Thyroid gland (tissue), 4 donors: ENCODE measurements around the gene DOC2A. TPM values are rescaled to one million over a fixed set of nuclear protein-coding genes. Genes with fewer than 3 reads are reported as not detected.

Experiments used
- DNase-seq, 2 donors: peaks; one replicate each; pipeline ENCODE4 v3.0.0-alpha.2; 2019
- H3K27ac ChIP-seq, 3 donors: fragments of 200-600 bp; sonication (generic); 1 replicate in 2 of 3; 2 replicates in 1 of 3; pipeline ENCODE4 v1.5.1; 2016 to 2019; ENCODE audit warnings: mild to moderate bottlenecking in 1 of 3, moderate library complexity in 1 of 3
- H3K27me3 ChIP-seq: fragments of 200-600 bp; sonication (generic); one replicate; pipeline ENCODE4 v1.5.1; 2019
- H3K36me3 ChIP-seq, 2 donors: fragments of 200-600 bp; sonication (generic); one replicate each; pipeline ENCODE4 v1.5.1; 2016 to 2019
- H3K4me1 ChIP-seq, 2 donors: fragments of 200-600 bp; sonication (generic); one replicate each; pipeline ENCODE4 v1.5.1; 2017 to 2019
- H3K4me3 ChIP-seq, 3 donors: fragments of 200-600 bp; sonication (generic); replicated peaks in 1 of 3; 1 replicate in 2 of 3; 2 replicates in 1 of 3; pipeline ENCODE4 v1.5.1; 2016; ENCODE audit warnings: mild to moderate bottlenecking in 1 of 3
- H3K9me3 ChIP-seq: fragments of 200-600 bp; sonication (generic); one replicate; pipeline ENCODE4 v1.5.1; 2017
- POLR2A ChIP-seq, 2 donors: fragments of 450-650 bp; IDR thresholded peaks; one replicate each; pipeline ENCODE4 v1.6.1; 2017; ENCODE audit warnings: antibody characterized with exemption in 2 of 2, mild to moderate bottlenecking in 2 of 2, moderate library complexity in 1 of 2
- WGBS, 2 donors: methylation state at CpG; one replicate each; pipeline ENCODE4 v1.1.5; 2017; 5-methylcytosine and 5-hydroxymethylcytosine counted together
- intact Hi-C: fragments of 100-400 bp; cut with DNase I; formaldehyde crosslinking; loops from one replicate; pipeline ENCODE4 v1.15.1; 2023
- total RNA-seq, 4 donors: library from RNA; depleted of rRNA; stranded (reverse); fragments of >200 nt; gene quantifications; one replicate each; pipeline ENCODE4 v1.2.3, GENCODE V29; 2016
- TF ChIP-seq, protein P1 (sequence below), 6 experiments: fragments of 200-600 bp in 3 of 6; fragments of 450-650 bp in 3 of 6; sonication (generic) in 3 of 6; IDR thresholded peaks; one replicate each; pipeline ENCODE4 v1.5.1; 2016 to 2019; ENCODE audit warnings: antibody characterized with exemption in 6 of 6, mild to moderate bottlenecking in 2 of 6, inconsistent platforms in 1 of 6, moderate library complexity in 1 of 6

DOC2A gene
- total RNA-seq, 4 donors from 2014 or later: 0.22 to 1.2 (median 0.94) TPM; not detected in 1

DNA sequence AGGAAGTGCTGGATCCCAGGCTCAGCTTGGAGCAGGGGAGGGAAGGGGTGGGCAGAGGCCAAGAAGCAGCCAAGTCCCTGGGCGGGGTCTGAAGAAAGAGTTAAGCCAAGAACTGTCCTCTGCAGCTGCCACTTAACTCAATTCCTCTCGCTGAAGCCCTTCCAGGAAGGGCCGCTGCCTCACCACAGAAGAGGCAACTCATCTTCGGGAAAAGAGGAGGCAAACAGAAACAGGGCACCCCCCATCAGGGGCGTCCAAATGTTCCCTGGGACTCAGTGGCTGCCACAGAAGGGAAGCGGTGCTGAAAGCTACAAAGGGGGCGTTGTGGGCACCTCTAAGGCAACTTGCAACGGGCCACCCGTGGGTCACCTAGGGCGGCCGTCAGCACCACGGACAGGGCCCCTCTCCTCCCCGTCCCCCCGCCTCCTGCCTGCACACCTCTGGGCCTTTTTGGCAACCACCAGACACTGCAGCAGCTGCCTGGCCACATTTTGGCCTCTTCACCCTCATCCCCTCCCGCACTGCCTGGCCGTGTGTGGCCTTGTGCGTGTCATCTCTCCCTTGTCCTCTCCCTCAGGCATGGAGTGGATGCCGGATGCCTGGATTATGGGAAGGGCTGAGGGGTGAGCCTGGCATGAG lies 17.7 kb upstream of the DOC2A start:
- peaks cover 15% of the 10 kb centered on the region for H3K27me3 ChIP-seq
- no peaks in the 10 kb centered on the region for H3K9me3 ChIP-seq
- no peak overlapping the region for H3K4me3 ChIP-seq
- DNase-seq: peak; percentile 27 to 31
- 13 to 14% methylated on average over 12 to 15 of the region's 18 CpGs for whole genome bisulfite sequencing, 2 donors
- H3K36me3 ChIP-seq: no peaks in the 10 kb centered on the region
- TF ChIP-seq POLR2A (IDR thresholded peaks at IDR 0.05): no peak
- TF ChIP-seq, protein P1, sequence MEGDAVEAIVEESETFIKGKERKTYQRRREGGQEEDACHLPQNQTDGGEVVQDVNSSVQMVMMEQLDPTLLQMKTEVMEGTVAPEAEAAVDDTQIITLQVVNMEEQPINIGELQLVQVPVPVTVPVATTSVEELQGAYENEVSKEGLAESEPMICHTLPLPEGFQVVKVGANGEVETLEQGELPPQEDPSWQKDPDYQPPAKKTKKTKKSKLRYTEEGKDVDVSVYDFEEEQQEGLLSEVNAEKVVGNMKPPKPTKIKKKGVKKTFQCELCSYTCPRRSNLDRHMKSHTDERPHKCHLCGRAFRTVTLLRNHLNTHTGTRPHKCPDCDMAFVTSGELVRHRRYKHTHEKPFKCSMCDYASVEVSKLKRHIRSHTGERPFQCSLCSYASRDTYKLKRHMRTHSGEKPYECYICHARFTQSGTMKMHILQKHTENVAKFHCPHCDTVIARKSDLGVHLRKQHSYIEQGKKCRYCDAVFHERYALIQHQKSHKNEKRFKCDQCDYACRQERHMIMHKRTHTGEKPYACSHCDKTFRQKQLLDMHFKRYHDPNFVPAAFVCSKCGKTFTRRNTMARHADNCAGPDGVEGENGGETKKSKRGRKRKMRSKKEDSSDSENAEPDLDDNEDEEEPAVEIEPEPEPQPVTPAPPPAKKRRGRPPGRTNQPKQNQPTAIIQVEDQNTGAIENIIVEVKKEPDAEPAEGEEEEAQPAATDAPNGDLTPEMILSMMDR (IDR thresholded peaks at IDR 0.05): no peak
- H3K4me1 ChIP-seq: peaks cover 0 to 5% of the 10 kb centered on the region in 2 donors
- intact Hi-C loops: loop anchor here (10.0 kb wide), 1 partner anchor 194 kb away; no protein-coding TSS in a partner anchor
- H3K27ac ChIP-seq: no peak overlapping the region

DNA sequence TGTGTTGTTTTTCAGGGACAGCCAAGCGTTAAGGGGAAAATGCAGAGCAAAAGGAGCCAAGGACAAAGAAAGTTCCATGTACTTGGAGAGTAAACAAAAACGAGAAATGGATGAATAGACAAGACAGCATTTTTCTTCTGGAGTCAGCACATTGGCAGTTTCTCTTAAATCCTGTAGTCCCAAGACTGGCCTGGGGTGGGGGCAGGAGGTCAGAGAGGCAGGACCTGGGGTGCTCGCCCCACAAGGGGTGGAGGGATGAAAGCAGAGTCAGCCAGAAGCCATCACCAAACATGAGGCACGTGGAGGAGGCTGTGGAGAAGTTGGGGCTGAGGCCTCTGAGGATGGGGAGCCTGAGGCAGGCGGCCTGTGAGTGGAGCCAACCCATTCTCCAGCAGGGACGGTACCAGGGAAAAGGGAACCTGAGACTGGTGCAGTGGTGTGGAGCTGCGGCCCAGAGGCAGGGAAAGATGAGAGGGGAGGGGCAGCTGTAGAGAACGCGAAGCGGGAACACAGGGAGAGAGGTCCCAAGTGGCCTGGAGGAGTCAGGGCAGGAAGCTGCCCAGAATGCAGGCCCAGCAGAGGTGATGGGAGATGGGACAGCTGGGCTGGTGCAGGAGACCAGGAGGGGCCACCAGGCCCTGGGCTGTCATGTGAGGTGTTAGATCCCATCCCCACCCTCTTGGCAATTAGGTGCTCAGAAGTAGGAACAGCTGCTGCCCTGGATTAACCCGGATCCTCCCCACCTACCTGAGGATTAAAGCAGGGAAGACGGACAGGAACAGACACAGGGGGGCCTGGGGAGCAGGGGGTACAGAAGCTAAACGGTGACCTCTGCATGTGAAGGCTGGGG lies 17.0 kb upstream of the DOC2A start:
- Histone ChIP-seq H3K36me3 (no peaks in the 10 kb centered on the region), H3K4me1 (peaks cover 0 to 5% of the 10 kb centered on the region in 2 donors), H3K27ac (no peak overlapping the region), H3K4me3 (no peak overlapping the region), H3K27me3 (peaks cover 14% of the 10 kb centered on the region), H3K9me3 (no peaks in the 10 kb centered on the region)
- TF ChIP-seq POLR2A (IDR thresholded peaks at IDR 0.05): no peak
- TF ChIP-seq, protein P1 (IDR thresholded peaks at IDR 0.05): no peak
- WGBS, 2 donors: 45 to 52% methylated on average over 12 to 13 of the region's 13 CpGs
- DNase-seq: no peak
- intact Hi-C loops: loop anchor here (10.0 kb wide), 1 partner anchor 193 kb away; no protein-coding TSS in a partner anchor

- H3K4me1 ChIP-seq: peaks cover 4 to 5% of the 10 kb centered on the region in 2 donors
- WGBS, 2 donors: 84 to 92% methylated on average over 17 to 18 of the region's 18 CpGs
- intact Hi-C loops: loop anchor here (10.0 kb wide), 1 partner anchor 192 kb away; no protein-coding TSS in a partner anchor
- no peak for DNase-seq
- no peak overlapping the region for H3K4me3 ChIP-seq
- TF ChIP-seq, protein P1 (IDR thresholded peaks at IDR 0.05): no peak
- TF ChIP-seq POLR2A (IDR thresholded peaks at IDR 0.05): no peak
- H3K9me3 ChIP-seq: no peaks in the 10 kb centered on the region
- H3K36me3 ChIP-seq: no peaks in the 10 kb centered on the region
- no peak overlapping the region for H3K27ac ChIP-seq
- H3K27me3 ChIP-seq: peaks cover 9% of the 10 kb centered on the region
Measured at GRCh38 chr16:30026449-30026848, 15.6 kb upstream of the DOC2A start.

- WGBS, 2 donors: 58 to 69% methylated on average over 5 to 7 of the region's 7 CpGs
- Histone ChIP-seq H3K27me3 (peaks cover 4% of the 10 kb centered on the region), H3K27ac (no peak overlapping the region), H3K4me3 (no peak overlapping the region), H3K9me3 (no peaks in the 10 kb centered on the region), H3K4me1 (peaks cover 6 to 8% of the 10 kb centered on the region in 2 donors), H3K36me3 (no peaks in the 10 kb centered on the region)
- DNase-seq: no peak
- intact Hi-C loops: loop anchor here (10.0 kb wide), 1 partner anchor 191 kb away; no protein-coding TSS in a partner anchor
- no peak for TF ChIP-seq POLR2A (IDR thresholded peaks at IDR 0.05)
- TF ChIP-seq, protein P1 (IDR thresholded peaks at IDR 0.05): no peak
Measured at GRCh38 chr16:30025574-30025973, 14.7 kb upstream of the DOC2A start.
